Activated T-cell treated with anti-CD3 and anti-CD28 coated beads, Interleukin-2, amount 50 U/mL, for 72 hours (primary cell): Measurements from ENCODE around the gene KDM3B. TPM values are rescaled to one million over a fixed set of nuclear protein-coding genes. Genes with fewer than 3 reads are reported as not detected.

Source experiments
- ATAC-seq, 2 donors: fragments of 150-1000 bp; cut with Tn5 transposase; replicated peaks in 1 of 2; 2 replicates each; pipeline ENCODE4 v1.10.0; 2021; ENCODE audit warnings: moderate library complexity in 2 of 2, mild to moderate bottlenecking in 1 of 2
- DNase-seq, 2 donors: peaks; one replicate each; pipeline ENCODE4 v3.0.0; 2021 to 2022; ENCODE audit warnings: mixed read lengths in 1 of 2
- H3K27ac Mint-ChIP-seq: one replicate; pipeline ENCODE4 v1.8.0; 2022; ENCODE audit warnings: mild to moderate bottlenecking, moderate library complexity, mixed read lengths
- H3K27me3 Mint-ChIP-seq: one replicate; pipeline ENCODE4 v1.8.0; 2022; ENCODE audit warnings: low read depth, mixed read lengths
- H3K36me3 Mint-ChIP-seq, 2 donors: one replicate each; pipeline ENCODE4 v1.8.0; 2022; ENCODE audit warnings: mixed read lengths in 2 of 2, mild to moderate bottlenecking in 1 of 2; ENCODE audit not compliant: insufficient read depth in 2 of 2
- H3K4me1 Mint-ChIP-seq: one replicate; pipeline ENCODE4 v1.8.0; 2022; ENCODE audit warnings: low read depth, mixed read lengths
- H3K4me3 Mint-ChIP-seq, 2 donors: one replicate each; pipeline ENCODE4 v1.8.0; 2022; ENCODE audit warnings: mild to moderate bottlenecking in 2 of 2, mixed read lengths in 2 of 2, moderate library complexity in 2 of 2
- H3K9me3 Mint-ChIP-seq, 2 donors: one replicate each; pipeline ENCODE4 v1.8.0; 2022; ENCODE audit warnings: mixed read lengths in 2 of 2
- total RNA-seq, 2 donors: library from RNA; stranded (reverse); gene quantifications; one replicate each; pipeline ENCODE4 v1.2.3, GENCODE V29; 2022

The KDM3B gene
- total RNA-seq, 2 donors from 2014 or later = 59.5 to 67.2 TPM

- Mint-ChIP-seq H3K9me3 (no peaks in the 10 kb centered on the region), H3K27ac (peak within 1 kb of the TSS; percentile 98), H3K4me1 (peaks cover 49% of the 10 kb centered on the region), H3K4me3 (peak within 1 kb of the TSS; percentile 78 to 92), H3K36me3 (peaks cover 3 to 6% of the 10 kb centered on the region in 2 donors), H3K27me3 (no peaks in the 10 kb centered on the region)
- DNase-seq (peak; percentile 96 to 98), ATAC-seq (peak; percentile 88 to 90)
These were observed 14.6 kb upstream of the KDM3B start, which contains the start of gene FAM53C for GRCh38 chr5:138337685-138338410. FAM53C (plus strand) TSS chr5:138338266; CDS start chr5:138341336, 3,070 bp downstream.

DNA sequence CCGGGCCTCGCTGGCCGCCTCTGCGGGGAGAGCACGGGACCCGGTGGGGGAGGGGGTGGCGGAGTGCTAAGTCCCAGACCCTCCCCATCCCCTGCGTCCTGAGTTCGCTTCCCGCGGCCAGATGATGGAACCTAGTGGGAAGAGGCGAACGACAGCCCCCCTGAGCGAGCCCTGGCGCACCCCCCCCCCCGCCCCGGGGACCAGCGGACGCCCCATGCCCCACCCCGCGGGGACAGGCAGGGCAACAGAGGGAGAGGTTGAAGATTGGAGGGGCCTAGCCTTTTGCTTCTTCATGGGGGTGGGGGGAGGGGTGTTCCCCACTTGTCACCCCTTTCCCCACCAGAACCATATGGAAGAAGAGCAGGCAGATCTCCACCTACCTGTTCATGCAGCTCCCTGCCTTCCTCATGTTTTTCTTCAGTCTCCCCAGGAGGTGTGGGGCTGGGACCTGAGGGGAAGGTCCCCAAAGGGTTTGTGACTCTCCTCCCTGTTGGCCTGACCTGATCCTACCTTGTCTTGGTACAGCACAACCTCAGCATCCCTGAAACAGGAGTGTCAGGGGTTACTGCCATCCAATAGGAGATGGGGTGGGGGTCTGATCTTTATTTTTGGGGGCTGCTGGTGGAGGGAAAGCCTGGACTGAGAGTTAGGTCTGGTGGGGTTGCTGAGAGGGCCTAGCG, 13.9 kb upstream of the KDM3B start:
- peak in 1 of 2 donors; percentile 30 for DNase-seq
- ATAC-seq = no peak
- H3K27me3 Mint-ChIP-seq = no peaks in the 10 kb centered on the region
- peak overlapping the region; percentile 78 to 91 for H3K4me3 Mint-ChIP-seq
- peak overlapping the region; percentile 98 for H3K27ac Mint-ChIP-seq
- peaks cover 5 to 6% of the 10 kb centered on the region in 2 donors for H3K36me3 Mint-ChIP-seq
- H3K9me3 Mint-ChIP-seq = no peaks in the 10 kb centered on the region
- peaks cover 48% of the 10 kb centered on the region for H3K4me1 Mint-ChIP-seq

GRCh38 chr5:138339091-138339456, 13.4 kb upstream of the KDM3B start:
- Mint-ChIP-seq H3K9me3 (no peaks in the 10 kb centered on the region), H3K4me1 (peaks cover 48% of the 10 kb centered on the region), H3K27ac (peak overlapping the region; percentile 98), H3K27me3 (no peaks in the 10 kb centered on the region), H3K4me3 (peak overlapping the region; percentile 78 to 91), H3K36me3 (peaks cover 6 to 8% of the 10 kb centered on the region in 2 donors)
- ATAC-seq = no peak
- no peak for DNase-seq

DNA sequence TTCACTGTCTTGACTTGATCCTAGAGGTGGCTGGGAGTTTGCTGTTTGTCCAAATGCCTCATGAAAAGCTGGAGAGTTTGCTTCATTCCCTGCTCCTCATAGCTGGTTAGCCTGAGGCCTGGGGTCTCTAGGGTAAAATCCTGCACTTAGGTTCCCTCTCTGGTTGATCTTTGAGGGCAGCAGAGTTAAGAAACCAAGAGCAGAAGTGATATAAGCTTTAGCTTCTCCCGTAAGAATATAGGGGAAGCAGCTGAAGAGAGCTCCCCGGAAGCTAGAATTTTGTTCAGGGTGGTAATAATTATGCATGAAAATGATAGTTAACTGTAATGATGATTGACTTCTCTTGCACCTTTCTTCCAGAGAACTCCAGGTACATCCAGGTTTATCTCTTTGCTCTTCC, 13.0 kb upstream of the KDM3B start:
- peaks cover 48% of the 10 kb centered on the region for H3K4me1 Mint-ChIP-seq
- DNase-seq (no peak), ATAC-seq (no peak)
- peak overlapping the region; percentile 98 for H3K27ac Mint-ChIP-seq
- no peaks in the 10 kb centered on the region for H3K27me3 Mint-ChIP-seq
- H3K36me3 Mint-ChIP-seq = peaks cover 6 to 8% of the 10 kb centered on the region in 2 donors
- no peaks in the 10 kb centered on the region for H3K9me3 Mint-ChIP-seq
- H3K4me3 Mint-ChIP-seq = peak overlapping the region; percentile 78 to 91

GRCh38 chr5:138340008-138340407, 12.5 kb upstream of the KDM3B start:
- peak overlapping the region; percentile 78 to 91 for H3K4me3 Mint-ChIP-seq
- peaks cover 44% of the 10 kb centered on the region for H3K4me1 Mint-ChIP-seq
- ATAC-seq = no peak
- no peak for DNase-seq
- no peaks in the 10 kb centered on the region for H3K27me3 Mint-ChIP-seq
- peaks cover 6 to 8% of the 10 kb centered on the region in 2 donors for H3K36me3 Mint-ChIP-seq
- peak overlapping the region; percentile 98 for H3K27ac Mint-ChIP-seq
- H3K9me3 Mint-ChIP-seq = no peaks in the 10 kb centered on the region

DNA sequence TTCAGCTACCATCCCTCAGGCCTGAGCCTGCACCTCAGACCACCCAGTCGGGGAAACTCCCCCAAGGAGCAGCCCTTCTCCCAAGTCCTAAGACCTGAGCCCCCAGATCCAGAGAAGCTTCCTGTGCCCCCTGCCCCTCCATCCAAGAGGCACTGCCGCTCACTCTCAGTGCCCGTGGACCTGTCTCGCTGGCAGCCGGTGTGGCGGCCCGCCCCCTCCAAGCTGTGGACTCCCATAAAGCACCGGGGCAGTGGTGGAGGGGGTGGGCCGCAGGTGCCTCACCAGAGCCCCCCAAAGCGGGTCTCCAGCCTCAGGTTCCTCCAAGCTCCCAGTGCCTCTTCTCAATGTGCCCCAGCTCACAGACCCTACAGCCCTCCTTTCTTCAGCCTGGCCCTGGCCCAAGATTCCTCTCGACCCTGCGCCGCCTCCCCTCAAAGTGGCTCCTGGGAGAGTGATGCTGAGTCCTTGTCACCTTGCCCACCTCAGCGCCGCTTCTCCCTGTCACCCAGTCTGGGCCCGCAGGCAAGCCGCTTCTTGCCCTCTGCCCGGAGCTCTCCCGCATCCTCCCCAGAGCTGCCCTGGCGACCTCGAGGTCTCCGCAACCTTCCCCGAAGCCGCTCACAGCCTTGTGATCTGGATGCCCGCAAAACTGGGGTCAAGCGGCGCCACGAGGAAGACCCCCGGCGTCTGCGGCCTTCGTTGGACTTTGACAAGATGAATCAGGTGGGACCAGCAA, 7.4 kb upstream of the KDM3B start:
- H3K4me3 Mint-ChIP-seq = no peak overlapping the region
- DNase-seq = no peak
- H3K27ac Mint-ChIP-seq = no peak overlapping the region
- H3K27me3 Mint-ChIP-seq = no peaks in the 10 kb centered on the region
- H3K9me3 Mint-ChIP-seq = no peaks in the 10 kb centered on the region
- H3K36me3 Mint-ChIP-seq = peaks cover 5 to 17% of the 10 kb centered on the region in 2 donors
- H3K4me1 Mint-ChIP-seq = peaks cover 16% of the 10 kb centered on the region
- ATAC-seq = peak in 1 of 2 donors; percentile 14

GRCh38 chr5:138346889-138347288, 5.6 kb upstream of the KDM3B start:
- Mint-ChIP-seq H3K9me3 (peaks cover 0 to 3% of the 10 kb centered on the region in 2 donors), H3K27ac (no peak overlapping the region), H3K27me3 (no peaks in the 10 kb centered on the region), H3K36me3 (peaks cover 9 to 17% of the 10 kb centered on the region in 2 donors), H3K4me1 (peaks cover 7% of the 10 kb centered on the region), H3K4me3 (no peak overlapping the region)
- ATAC-seq (no peak), DNase-seq (no peak)

- Mint-ChIP-seq H3K27ac (no peak overlapping the region), H3K4me3 (no peak overlapping the region), H3K36me3 (peaks cover 14 to 17% of the 10 kb centered on the region in 2 donors), H3K4me1 (peaks cover 23% of the 10 kb centered on the region), H3K9me3 (peaks cover 0 to 5% of the 10 kb centered on the region in 2 donors), H3K27me3 (no peaks in the 10 kb centered on the region)
- DNase-seq (no peak), ATAC-seq (no peak)
These were observed 2.5 kb upstream of the KDM3B start for GRCh38 chr5:138349852-138350562.

GRCh38 chr5:138350563-138350890, 2.0 kb upstream of the KDM3B start:
- no peaks in the 10 kb centered on the region for H3K27me3 Mint-ChIP-seq
- no peak for ATAC-seq
- H3K36me3 Mint-ChIP-seq = peaks cover 13 to 14% of the 10 kb centered on the region in 2 donors
- peaks cover 0 to 5% of the 10 kb centered on the region in 2 donors for H3K9me3 Mint-ChIP-seq
- peaks cover 28% of the 10 kb centered on the region for H3K4me1 Mint-ChIP-seq
- no peak overlapping the region for H3K27ac Mint-ChIP-seq
- no peak overlapping the region for H3K4me3 Mint-ChIP-seq
- no peak for DNase-seq

- Mint-ChIP-seq H3K27me3 (no peaks in the 10 kb centered on the region), H3K27ac (no peak overlapping the region), H3K36me3 (peaks cover 9 to 11% of the 10 kb centered on the region in 2 donors), H3K4me1 (peaks cover 34% of the 10 kb centered on the region), H3K9me3 (peaks cover 0 to 5% of the 10 kb centered on the region in 2 donors), H3K4me3 (no peak overlapping the region)
- ATAC-seq (no peak), DNase-seq (no peak)
These were observed 1.4 kb upstream of the KDM3B start for GRCh38 chr5:138351056-138351455.

DNA sequence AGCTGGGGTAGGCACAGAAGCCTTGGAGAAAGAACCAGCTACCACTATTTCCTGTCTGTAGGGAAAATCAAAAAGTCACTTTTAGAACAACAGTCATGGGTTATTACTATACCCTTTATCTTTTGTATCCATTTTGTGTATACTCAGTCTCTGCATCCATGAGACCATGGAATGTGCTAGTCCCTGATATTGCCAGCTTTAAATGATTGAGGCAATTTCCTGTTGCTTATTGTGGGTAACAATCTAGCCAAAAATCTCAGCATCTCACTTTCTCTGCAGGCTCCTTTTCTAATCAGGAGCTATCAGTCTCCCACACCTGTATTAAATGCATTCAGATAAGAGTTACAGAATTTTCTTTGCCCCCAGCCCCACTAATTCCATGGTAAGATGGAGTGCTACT, 968 bp upstream of the KDM3B start:
- H3K27me3 Mint-ChIP-seq = no peaks in the 10 kb centered on the region
- peaks cover 38% of the 10 kb centered on the region for H3K4me1 Mint-ChIP-seq
- ATAC-seq = no peak
- peak overlapping the region; percentile 56 to 70 for H3K4me3 Mint-ChIP-seq
- peak overlapping the region; percentile 67 for H3K27ac Mint-ChIP-seq
- peaks cover 0 to 5% of the 10 kb centered on the region in 2 donors for H3K9me3 Mint-ChIP-seq
- DNase-seq = no peak
- peaks cover 9 to 11% of the 10 kb centered on the region in 2 donors for H3K36me3 Mint-ChIP-seq

DNA sequence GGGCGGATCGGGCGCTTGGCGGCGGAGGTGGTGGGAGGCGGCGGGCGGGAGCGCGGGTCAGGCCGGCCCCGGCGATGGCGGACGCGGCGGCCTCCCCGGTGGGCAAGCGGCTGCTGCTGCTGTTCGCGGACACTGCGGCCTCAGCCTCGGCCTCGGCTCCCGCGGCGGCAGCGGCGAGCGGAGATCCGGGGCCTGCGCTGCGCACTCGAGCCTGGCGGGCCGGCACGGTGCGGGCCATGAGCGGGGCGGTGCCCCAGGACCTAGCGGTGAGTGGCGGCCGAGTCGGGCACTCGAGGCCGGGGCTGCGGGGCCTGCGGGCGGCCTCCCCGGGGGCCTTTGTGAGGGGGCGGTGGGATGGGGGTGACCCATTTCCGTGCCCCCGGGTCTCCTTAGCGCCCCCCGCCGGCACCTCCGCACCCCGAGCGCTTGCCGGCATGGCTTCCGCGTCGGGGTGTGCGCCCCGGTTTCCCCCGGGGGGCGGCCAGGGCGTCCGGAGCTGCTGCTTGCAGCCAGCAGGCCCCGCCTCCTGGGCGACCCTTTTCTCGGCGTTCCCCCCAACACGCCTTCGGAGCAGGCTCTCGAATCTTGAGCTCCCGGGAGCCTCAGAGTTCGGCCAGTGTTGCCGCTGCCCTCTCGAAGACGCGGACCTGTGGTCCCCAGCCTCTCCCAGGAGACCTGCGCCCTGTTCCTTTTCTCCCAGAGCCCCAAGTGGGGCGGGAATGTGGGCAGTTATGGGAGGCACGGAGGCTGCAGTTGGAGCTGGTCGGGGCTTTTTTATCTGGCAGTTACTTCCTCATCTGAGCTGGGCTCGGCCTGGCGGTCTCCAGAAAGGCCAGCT, 456 bp downstream of the KDM3B start:
- peaks cover 0 to 5% of the 10 kb centered on the region in 2 donors for H3K9me3 Mint-ChIP-seq
- H3K4me1 Mint-ChIP-seq = peaks cover 44% of the 10 kb centered on the region

More for the DNA sequence above, 456 bp downstream of the KDM3B start:
- peak; percentile 81 to 86 for DNase-seq
- peak; percentile 61 to 63 for ATAC-seq
- H3K27ac Mint-ChIP-seq = peak overlapping the region; percentile 91
- H3K4me3 Mint-ChIP-seq = peak overlapping the region; percentile 94 to 98
- peaks cover 9 to 11% of the 10 kb centered on the region in 2 donors for H3K36me3 Mint-ChIP-seq
- H3K27me3 Mint-ChIP-seq = no peaks in the 10 kb centered on the region
